HG03108 (cell line): ENCODE data around the gene PXMP2.
"Not testable (repeated sequence)": the region's sequence is repeated elsewhere in the genome, so short reads cannot be mapped to it uniquely, and the experiment has no call there.

Experiments
- ATAC-seq: cut with Tn5 transposase; IDR thresholded peaks from one replicate; pipeline ENCODE4 v1.9.1; 2021; ENCODE audit warnings: moderate library complexity; ENCODE audit not compliant: unreplicated experiment

PXMP2 gene

DNA sequence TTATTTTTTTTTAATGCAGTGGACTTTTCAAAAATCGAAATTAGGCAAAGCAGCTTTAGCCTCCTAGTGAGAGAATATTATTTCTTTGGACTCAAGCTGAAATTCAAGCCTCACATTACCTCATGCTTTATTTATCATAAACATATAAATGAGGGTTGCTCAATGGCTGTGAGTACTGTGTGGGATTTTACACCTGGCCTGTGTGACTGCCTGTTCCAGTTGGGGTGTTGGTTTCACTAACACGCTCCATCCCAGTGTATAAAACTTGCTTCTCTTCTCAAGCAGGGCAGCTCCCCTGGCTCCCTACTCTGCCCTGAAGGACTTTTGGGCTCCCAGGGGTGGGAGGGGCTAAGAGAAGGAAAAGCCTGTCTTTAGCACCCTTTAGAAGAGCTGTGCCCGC lies 59.2 kb downstream of the PXMP2 start:
- no peak for ATAC-seq

DNA sequence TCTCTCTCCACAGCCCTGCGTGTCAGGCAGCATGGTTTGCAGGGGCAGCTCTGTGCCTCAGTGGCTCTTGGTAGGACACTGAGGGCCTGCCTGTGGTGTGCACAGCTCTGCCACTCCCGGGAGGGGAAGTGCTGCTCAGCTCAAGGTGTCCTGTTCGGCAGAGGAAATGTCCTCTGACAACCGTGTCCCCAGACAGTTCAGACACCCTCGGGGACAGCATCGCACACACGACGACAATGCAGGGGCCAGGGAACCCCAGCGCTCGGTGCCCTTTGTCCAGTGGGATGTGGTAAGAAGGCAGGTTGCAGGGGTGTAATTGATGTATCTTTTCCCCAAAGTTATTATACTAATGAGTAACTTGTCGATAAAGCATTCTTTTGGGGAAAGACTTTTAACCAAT lies 60.0 kb downstream of the PXMP2 start:
- ATAC-seq: no peak

DNA sequence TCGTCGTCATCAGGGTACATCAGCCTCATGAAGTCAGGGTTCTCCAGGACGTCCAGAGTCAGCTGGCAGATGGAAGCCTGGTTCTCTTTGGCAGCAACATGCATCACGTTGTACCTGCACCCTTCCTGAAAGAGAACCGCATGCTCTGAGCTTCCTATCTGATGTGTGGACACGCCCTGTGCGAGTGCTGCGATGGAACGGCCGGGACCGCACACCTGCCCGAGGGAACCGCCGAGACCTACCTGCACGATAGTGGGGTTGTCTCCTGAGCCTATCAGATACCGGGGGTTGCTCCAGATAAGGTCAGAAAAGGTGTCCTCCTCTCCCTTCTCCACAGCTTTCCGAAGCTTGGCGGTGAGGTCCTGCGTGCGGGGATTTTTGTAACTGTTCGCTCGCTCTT lies 60.5 kb downstream of the PXMP2 start:
- no peak for ATAC-seq

DNA sequence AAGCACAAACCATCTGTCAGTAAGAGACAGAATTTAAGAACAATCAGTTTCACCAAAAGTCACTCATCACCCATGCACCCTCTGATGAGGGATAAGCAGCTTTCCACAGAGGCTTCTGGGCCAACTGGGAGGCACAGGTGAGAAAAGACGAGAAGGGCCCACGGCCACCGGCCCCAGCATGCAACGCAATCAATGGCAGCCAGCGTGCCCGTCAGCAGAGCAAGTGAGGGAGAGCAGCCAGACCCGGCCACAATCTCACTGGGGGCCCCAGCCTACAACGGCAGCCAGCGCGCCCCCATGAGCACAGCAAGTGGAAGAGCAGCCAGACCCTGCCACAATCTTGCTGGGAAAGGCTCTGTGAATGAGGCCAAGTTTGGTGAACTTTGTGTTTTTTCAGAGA lies 60.9 kb downstream of the PXMP2 start:
- no peak for ATAC-seq

DNA sequence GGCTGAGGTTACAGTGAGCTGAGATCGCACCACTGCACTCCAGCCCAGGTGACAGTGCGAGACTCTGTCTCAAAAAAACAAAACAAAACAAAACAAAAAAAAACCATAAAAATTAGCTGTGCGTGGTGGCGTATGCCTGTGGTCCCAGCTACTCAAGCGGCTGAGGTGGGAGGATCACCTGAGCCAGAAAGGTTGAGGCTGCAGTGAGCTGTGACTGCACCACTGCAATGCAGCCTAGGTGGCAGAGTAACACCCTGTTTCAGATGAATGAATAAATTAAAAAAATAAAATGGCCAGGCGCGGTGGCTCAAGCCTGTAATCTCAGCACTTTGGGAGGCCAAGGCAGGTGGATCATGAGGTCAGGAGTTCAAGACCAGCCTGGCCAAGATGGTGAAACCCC lies 66.3 kb downstream of the PXMP2 start:
- ATAC-seq: not testable (repeated sequence)

DNA sequence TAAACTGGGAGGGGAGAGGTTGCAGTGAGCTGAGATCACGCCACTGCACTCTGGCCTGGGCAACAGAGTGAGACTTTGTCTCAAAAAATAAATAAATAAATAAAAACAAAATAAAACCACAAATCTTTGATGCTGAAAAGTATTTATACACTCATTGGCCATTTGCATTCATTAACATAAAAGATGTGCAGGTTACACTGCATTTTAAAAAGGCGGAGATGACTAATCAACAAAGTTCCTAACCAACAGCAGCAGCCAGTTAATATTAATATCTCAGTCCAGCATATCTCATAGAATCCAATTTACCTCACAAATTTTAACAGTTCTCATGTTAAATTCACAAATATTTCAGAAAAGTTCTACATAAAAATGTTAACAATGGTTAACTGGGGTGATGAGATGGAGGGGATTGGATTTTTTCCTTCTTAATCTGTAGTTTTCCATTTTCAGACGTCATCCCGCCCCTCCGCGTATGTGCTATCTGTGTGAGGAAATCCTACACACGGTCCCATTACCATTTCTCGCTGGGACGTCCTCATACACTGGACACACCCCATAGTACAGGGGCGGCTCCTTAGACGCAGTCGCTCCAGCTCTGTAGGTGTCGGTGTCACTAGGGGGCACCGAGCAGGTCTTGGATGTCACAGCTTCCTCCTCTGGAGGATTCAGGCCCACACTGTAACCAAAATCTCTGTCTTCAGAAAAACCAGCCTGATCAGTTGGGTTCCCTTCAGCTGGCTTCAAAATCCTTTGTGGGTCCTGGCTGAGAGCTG lies 67.0 kb downstream of the PXMP2 start:
- no peak for ATAC-seq
